ENCODE measurements around the gene SBF1. TPM values are rescaled to one million over a fixed set of nuclear protein-coding genes. Genes with fewer than 3 reads are reported as not detected.

The SBF1 gene
- total RNA-seq, 1 experiment from 2014 or later: 82.1 TPM

DNA sequence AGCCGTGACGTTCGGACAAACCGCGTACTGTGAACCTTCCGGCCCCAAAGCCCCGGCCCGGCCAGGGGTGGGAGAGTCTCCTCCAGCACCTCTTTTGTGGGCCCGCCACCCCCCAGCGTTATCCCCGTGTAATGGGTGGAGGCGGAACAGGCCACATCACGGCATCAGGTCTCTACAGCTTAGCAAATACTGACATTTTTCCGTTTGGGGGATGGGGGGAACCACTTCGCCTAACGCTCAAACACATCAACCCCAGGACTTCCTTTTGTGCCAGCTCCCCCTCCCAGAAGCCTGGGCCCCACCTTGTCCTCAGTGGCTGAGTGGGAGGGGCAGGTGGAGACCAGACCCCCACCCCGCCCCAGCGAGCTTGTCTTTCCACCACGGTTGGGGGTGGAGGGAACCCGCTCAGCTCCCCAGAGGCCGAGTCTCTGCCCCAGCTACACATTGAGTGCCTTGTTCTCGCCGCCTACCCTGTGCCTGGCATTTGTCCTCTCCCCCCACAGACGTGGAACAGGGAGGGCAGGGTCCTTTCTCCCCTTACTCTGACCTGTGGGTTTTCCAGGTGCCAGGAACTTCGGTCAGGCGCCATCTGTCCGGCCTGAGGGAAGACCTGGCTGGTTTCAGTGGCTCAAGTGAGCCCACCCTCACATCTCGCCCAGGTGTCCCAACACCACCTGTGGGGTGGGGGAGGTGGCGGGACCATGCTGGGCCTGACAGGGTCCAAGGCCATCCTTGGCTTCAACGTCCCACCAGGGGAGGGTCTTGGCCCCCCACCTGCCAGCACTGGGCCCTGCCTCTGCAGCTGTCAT lies 29.6 kb downstream of the SBF1 start:
- peak overlapping the region; percentile 35 for H3K27ac Mint-ChIP-seq (ENCODE audit: low read depth, unreplicated experiment)
- POLR2A ChIA-PET: interaction anchor here (0.7 to 1.1 kb wide), 3 partner anchors 10 to 177 kb away, joined by 3 to 4 read pairs (median 3); no protein-coding TSS in a partner anchor
- intact Hi-C loops (cut with micrococcal nuclease): no loop called here
- H3K4me3 Mint-ChIP-seq (ENCODE audit: unreplicated experiment): no peak overlapping the region
- no peak for DNase-seq (ENCODE audit: unreplicated experiment)
- H3K27me3 Mint-ChIP-seq (ENCODE audit: insufficient read depth, unreplicated experiment): no peaks in the 10 kb centered on the region
- no peaks in the 10 kb centered on the region for H3K9me3 Mint-ChIP-seq (ENCODE audit: unreplicated experiment)
- H3K36me3 Mint-ChIP-seq (ENCODE audit: insufficient read depth, unreplicated experiment): peaks cover 81% of the 10 kb centered on the region
- TF ChIP-seq CTCF (IDR thresholded peaks at IDR 0.05; ENCODE audit: unreplicated experiment): no peak
- no peaks in the 10 kb centered on the region for H3K4me1 Mint-ChIP-seq (ENCODE audit: insufficient read depth, unreplicated experiment)
- no TSS peak for BruUV-seq (replicated peaks)
- CTCF ChIA-PET: interaction anchor here (1.2 kb wide), 1 partner anchor 25 kb away, joined by 4 read pairs; no protein-coding TSS in a partner anchor

GRCh38 chr22:50444663-50445062 lies 30.2 kb downstream of the SBF1 start:
- Mint-ChIP-seq H3K27me3 (ENCODE audit: insufficient read depth, unreplicated experiment) (no peaks in the 10 kb centered on the region), H3K9me3 (ENCODE audit: unreplicated experiment) (no peaks in the 10 kb centered on the region), H3K36me3 (ENCODE audit: insufficient read depth, unreplicated experiment) (peaks cover 82% of the 10 kb centered on the region), H3K4me1 (ENCODE audit: insufficient read depth, unreplicated experiment) (no peaks in the 10 kb centered on the region), H3K27ac (ENCODE audit: low read depth, unreplicated experiment) (no peak overlapping the region), H3K4me3 (ENCODE audit: unreplicated experiment) (no peak overlapping the region)
- ChIA-PET CTCF (interaction anchor here (1.2 kb wide), 1 partner anchor 25 kb away, joined by 4 read pairs; no protein-coding TSS in a partner anchor), POLR2A (interaction anchor here (0.6 to 1.4 kb wide), 3 partner anchors 9 to 177 kb away, joined by 3 to 5 read pairs (median 4); no protein-coding TSS in a partner anchor)
- TF ChIP-seq CTCF (IDR thresholded peaks at IDR 0.05; ENCODE audit: unreplicated experiment): no peak
- intact Hi-C loops (cut with micrococcal nuclease): loop anchor here (1.0 kb wide), 1 partner anchor 54 kb away; no protein-coding TSS in a partner anchor
- BruUV-seq (replicated peaks): no TSS peak
- DNase-seq (ENCODE audit: unreplicated experiment): peak; percentile 37

GRCh38 chr22:50443801-50444625 lies 30.8 kb downstream of the SBF1 start:
- DNase-seq (ENCODE audit: unreplicated experiment): no peak
- intact Hi-C loops (cut with micrococcal nuclease): loop anchor here (1.0 kb wide), 1 partner anchor 54 kb away; no protein-coding TSS in a partner anchor
- ChIA-PET POLR2A (interaction anchor here (0.6 to 1.4 kb wide), 5 partner anchors 8 to 177 kb away, joined by 3 to 5 read pairs (median 3); no protein-coding TSS in a partner anchor), CTCF (interaction anchor here (0.6 to 1.2 kb wide), 3 partner anchors 26 to 197 kb away, joined by 3 to 4 read pairs (median 3); no protein-coding TSS in a partner anchor)
- H3K27me3 Mint-ChIP-seq (ENCODE audit: insufficient read depth, unreplicated experiment): no peaks in the 10 kb centered on the region
- no peak overlapping the region for H3K4me3 Mint-ChIP-seq (ENCODE audit: unreplicated experiment)
- TF ChIP-seq CTCF (IDR thresholded peaks at IDR 0.05; ENCODE audit: unreplicated experiment): no peak
- no peaks in the 10 kb centered on the region for H3K4me1 Mint-ChIP-seq (ENCODE audit: insufficient read depth, unreplicated experiment)
- no peaks in the 10 kb centered on the region for H3K9me3 Mint-ChIP-seq (ENCODE audit: unreplicated experiment)
- peaks cover 77% of the 10 kb centered on the region for H3K36me3 Mint-ChIP-seq (ENCODE audit: insufficient read depth, unreplicated experiment)
- no peak overlapping the region for H3K27ac Mint-ChIP-seq (ENCODE audit: low read depth, unreplicated experiment)
- BruUV-seq (replicated peaks): no TSS peak
